HG03469 (cell line): ENCODE results near the gene ABCA9.

ENCODE experiments used
- ATAC-seq: cut with Tn5 transposase; IDR thresholded peaks from one replicate; pipeline ENCODE4 v1.9.1; 2021; ENCODE audit warnings: mild to moderate bottlenecking, moderate library complexity, moderate number of reproducible peaks; ENCODE audit not compliant: unreplicated experiment

ABCA9 gene

DNA sequence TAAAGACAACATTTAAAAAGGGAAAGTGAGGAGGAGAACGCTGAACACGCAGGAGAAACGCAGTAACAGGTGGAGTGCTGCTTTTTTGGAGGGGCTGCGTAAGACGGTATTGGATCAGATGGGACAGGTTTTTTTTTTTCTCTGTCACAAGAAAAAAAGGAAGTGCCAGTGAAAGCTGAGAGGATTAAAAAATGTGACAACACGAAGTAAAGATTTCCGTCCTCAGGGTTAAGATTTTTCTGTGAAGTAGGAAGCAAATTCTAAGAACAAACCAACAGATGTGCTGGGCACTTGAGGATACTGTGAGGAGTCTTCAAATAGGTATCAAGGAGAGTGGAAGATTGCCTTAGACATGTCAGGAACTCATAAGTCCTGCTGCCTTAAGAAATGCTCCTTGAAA lies 5.8 kb upstream of the ABCA9 start:
- ATAC-seq = no peak

DNA sequence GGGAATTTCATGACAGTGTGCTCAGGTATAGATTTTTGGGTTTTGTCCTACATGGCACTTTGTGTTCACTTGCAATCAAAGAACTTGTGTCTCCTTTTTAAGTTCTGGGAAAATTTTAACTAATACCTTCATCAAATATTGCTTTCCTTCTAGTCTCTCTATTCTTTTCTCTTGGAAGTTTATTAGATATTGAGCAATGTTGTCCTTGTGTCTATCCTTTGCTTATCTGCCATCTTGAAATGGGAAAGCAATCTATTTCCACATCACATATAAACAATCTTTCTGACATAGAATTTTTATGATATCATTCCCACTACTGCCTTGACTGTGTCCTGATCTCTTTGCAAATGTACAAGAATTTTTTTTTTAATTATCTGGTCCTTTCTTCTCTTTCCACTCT lies 4.4 kb upstream of the ABCA9 start:
- no peak for ATAC-seq

DNA sequence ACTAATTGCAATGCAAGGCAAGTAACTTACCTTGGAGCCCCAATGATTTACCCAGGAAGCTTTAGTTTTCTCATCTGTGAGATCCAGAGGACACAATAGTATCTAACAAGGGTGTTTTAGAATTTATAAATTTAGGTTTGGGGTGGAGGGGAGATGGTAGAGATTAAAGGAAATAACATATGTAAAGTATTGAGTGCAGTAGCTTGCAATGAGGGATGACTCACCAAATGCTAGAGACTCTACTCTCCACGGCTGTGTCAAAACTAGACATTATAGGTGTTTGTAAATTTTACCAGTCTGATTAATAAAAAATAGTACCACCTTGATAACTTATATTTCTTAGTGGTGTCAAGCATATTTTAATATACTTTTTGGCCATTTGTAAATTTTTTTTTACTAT lies 3.7 kb upstream of the ABCA9 start:
- no peak for ATAC-seq

DNA sequence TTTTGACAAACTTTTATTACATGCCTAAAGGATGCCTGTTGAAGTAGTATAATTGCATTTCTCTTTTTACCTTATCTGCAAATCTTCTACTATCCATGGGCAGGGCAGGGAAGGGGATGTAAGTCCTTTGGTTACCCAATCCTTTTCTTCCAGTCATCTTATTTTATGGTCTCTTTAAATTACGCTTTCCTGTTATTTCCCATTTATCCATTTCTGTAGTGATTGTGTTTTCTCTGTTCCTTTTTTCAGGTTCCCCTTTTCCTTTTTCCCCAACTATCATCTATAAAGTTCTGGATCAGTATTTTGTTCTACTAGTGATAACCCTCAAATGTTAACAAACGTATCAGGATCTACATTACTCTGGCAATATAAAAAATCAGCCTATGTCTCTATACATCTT lies 3.3 kb upstream of the ABCA9 start:
- ATAC-seq = no peak

DNA sequence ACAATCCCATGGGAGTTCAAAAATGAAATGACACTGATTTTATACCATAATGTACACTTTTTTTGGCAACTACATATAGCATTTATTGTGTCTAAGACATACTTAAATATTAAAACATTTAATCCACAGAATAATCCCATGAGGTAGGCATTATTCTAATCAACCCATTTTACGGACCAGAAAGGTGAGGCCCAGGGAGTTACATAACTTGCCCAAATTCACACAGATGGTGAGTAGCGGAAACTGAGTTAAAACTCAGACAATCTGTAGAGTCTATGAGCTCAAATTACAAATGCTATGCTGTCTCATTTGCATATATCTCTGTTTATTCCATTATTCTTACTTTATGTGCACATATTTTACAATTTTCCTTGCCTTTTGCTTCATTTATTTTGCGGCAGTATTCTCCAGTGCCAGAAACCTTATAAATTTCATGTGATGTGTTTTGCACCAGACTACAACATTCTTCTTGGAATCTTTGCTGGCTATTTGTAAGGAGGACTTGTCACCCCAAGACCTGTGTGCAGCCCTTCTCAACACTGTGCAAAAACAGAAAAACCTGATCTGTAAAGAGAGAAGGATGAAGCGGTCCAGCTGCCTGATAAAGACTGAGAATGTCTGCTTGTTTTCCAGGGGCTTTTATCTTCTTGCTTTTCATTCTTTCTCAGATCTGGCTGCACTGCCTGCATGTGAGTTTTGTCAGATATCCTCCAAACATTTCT lies 2.3 kb upstream of the ABCA9 start:
- no peak for ATAC-seq

DNA sequence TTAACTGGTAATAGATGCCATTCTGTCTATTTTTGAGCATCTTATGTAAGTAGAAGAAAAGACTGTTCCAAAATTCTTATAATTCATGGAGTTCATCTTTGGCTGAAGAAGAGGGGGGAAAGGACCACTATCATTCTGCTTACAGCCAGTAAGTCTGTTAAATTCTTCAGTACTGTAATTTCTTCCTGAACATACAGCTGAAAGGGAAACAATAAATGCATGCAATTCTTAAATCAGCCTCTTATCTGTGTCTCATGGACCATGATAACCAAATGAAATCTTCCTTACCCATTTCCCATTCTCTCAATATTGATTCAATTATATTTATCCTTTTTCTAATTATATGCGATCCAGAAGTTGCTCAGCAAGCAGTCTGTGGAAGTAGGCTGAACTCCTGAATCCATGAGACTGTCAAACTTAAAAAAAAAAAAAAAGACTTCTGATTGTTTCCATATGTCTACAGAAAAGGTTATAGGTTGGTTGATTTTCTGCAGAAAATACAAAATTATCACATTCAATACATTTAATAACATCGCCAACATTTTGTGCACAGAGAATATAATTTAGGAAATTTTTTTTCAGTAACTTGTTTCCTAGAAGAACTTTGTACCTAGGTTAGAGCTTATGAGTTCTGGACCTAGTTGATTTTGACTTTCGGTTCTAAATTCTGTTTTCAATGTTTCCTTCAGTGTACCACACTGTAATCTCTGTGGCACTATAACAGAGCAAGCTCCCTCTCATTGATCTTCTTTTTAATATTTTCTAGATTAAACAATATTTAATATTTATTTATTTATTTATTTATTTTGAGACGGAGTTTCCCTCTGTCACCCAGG lies 1.2 kb upstream of the ABCA9 start:
- no peak for ATAC-seq

DNA sequence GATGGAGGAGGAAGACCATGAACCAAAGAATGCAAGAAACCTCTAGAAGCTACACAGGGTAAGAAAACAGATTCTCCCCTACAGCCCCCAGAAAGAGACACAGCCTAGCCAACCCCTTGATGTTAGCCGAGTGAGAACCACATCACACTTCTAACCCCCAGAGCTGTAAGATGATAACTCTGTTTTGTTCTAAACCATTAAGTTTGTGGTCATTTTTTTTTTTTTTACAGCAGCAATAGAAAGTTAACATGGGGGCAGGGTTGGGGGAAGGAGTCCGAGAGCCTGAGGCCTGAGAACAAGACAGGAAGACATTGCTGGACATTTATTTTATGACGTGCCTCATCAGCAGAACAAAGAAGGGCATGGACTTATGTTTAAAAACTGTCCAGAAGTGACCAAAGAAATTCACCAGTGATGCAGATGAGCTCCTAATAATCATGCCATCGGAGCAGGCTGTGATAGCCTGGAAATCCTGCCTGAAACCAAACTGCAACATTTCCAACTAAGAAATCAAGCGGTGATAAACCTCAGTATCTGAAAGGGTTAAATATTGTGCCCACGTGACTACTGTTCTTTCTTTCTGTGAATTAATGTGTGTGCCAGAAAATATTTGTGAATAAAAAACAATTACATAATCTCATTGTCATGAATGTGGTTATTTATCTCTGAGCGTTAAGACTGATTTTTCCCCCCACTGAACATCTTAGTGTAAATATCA lies 1.1 kb downstream of the ABCA9 start:
- ATAC-seq = no peak

DNA sequence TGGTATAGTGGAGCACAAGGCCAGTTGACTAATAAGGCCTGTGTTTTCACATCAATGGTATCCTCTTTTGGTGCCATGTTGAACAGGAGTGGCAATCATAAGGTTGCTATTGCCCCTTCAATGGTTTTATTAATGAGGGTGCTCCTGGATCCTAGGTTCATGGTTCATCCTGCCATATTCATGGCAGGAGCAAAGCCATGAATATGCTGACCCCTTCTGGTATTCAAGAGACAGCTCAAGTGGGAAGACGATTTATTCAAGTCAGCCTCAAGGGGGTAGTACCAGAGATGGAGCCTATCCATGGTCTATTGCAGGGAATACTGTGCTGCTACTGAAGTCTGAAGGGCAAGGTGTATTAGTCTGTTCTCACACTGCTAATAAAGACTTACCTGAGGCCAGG lies 2.6 kb downstream of the ABCA9 start:
- no peak for ATAC-seq

DNA sequence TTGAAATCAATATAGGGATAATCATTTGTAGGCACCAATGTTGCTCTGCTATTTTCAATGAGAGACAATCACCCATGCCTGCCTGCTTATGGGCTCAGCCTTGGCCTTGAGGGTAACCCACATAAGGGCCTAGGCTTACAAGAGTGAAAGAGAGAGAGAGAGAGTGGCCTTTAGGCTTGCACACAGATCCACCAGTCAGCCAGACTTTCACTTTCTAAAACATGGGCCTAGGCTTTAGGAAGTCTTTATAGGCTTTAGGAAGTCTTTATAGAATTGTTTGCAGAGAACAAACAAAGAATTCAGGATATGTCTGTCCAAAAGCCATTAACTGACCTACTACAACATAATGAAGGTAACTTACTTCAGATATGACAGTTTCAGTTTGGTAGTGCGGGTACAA lies 3.4 kb downstream of the ABCA9 start:
- no peak for ATAC-seq

DNA sequence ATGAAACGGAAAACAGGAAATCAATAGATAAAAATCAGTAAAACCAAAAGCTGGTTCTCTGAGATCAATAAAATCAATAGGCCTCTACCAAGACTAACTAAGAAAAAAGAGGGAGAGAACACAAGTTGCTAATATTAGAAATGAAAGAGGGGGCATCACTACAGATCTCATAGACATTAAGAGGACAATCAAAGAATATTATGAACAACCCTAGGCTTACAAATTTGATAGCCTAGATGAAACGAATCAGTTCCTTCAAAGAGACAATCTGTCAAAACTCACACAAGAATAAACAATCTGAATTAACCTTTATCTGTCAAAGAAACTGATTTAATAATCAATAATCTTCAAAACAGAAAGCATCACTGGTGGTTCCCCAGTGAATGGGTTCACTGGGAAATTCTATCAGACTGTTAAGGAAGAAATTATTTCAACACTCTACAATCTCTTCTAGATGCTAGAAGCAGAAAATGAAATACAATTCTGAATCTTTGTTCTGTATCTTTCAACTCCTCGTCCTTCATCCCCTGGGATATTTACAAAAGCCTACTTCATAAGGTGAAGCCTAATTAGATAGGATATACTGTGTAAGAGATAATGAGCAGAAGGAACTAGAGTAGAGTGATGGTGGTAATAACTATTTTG lies 4.4 kb downstream of the ABCA9 start:
- no peak for ATAC-seq

DNA sequence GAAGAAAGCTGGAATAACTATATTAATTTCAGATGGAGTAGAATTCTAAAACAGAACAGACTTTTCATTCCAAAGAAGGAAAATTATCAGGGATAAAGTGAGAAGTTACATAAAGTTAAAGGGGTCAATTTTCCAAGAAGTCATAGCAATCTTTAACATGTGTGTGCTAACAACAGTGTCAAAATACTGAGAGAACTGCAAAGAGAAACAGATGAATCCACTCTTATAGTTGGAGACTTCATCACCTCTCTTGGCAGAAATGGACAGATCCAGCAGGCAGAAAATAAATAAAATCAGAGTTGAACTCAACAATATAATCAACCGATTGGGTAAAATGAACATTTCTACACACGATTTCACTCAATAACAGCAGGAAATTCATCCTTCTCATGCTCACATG lies 5.4 kb downstream of the ABCA9 start:
- ATAC-seq = no peak

DNA sequence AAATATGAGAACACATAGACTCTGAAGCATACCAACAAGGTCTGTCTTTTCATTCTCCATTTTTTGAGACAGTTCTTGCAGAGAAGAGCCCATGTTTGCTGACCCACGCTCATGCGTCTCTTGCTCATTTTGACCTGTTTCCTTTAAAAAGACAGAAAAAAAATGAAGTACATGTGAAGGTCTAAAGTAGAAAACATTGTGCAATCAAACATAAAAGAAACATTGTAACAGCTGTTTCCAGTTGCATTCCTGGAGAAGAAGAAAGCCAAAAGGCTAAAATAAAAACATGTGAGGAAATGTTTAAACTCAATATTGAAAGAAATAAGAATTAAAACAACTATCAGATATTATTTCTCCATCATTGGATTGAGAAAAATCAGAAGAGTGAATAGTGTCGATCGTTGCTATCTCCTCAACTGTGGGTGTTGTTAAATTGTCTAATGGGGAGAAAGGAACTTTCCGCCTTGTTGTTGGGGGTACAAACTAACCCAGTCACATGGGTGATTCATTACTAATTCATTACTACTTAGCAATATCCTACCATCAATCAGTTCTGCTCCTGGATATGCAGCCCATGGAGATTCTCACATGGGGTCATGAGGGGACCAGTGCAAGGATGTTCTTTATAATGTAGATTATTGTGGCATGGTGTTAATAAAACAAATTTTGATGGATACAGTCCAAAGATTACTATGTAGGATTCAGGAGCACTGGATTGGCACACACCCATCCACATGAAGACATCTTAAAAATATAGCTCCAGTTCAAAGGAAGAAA lies 9.5 kb downstream of the ABCA9 start:
- ATAC-seq = no peak

DNA sequence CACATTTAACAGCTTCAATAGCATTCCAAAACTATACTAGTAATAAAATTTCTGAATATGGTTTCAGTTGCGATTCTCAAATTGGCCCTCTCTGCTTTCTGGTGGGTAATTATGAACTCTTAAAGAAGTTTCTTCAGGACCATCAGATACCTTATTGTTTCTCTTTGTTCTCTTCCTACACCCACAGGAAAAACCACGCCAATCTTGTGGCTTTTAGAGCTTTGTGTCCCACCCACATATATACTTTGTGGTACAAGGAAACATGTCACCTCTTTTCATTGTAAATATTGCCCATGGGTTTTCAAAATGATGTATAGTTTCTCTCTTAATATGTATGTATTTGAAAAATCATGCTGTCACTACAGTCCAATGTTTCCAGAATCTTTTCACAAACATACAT lies 12.1 kb downstream of the ABCA9 start:
- ATAC-seq = no peak

DNA sequence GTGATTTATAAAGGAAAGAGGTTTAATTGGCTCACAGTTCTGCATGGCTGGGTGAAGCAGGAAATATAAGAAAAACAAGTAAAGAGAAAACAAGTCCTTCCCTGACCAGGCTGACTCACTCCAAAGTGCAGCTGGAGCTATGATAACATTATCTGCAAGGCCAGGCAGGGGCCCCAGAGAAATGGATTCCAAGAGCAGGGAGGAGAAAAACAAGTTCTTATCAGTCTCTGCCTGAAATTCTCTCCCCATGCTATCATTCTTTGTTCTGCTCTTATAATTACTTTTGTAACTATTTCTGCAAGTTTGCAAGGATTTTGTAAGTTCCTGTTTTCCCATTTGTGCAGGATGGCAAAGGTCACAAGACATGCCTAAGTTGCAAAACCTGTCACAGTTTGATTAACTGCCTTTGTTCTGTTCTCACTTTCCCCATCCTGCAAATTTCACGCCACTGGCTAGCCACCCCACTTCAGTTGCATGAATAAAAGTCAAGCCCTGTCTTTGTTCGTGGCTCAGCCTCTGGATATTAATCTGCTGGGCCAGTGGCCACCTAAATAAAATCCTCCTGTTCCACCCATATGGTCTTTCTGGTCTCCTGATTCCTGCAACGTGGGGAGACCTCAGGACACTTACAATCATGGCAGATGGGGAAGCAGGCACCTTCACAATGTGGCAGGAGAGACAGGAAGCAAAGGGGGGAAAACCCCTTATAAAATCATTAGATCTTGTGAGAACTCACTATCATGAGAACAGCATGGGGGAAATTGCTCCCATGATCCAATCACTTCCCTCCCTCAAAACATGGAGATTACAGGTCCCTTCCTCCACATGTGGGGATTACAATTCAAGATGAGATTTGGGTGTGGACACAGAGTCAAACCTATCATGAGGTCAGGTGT lies 13.1 kb downstream of the ABCA9 start:
- ATAC-seq = no peak

DNA sequence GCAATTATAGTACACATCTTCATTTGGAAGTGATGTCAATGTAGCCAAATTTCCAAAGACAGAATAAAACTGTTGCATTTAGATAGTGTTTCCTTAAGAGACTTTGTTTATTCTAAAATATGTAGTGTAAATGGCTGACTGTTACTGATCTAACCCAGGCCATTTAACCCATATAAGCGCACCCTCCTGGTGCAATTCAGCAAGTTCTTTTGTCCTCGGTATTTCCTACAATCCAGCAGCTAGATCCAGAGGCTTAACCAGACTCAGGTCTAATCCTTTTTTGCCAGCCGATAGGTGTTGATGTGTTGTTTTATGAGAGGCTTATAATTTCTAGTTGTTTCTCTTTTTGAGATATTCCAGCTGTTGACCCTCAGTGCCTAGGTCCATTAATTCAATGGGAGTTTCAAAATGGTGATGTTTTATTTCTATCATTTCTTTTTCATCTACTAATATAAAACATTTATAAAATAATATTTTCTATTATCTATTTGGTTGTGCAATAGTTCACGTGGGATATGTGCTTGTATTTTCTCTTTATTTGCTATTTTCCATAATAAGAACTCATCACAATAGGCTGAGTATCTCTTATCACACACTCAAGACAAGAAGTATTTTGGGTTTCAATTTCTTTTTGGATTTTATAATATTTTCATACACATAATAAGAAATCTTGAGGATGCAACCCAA lies 14.5 kb downstream of the ABCA9 start:
- ATAC-seq = no peak

DNA sequence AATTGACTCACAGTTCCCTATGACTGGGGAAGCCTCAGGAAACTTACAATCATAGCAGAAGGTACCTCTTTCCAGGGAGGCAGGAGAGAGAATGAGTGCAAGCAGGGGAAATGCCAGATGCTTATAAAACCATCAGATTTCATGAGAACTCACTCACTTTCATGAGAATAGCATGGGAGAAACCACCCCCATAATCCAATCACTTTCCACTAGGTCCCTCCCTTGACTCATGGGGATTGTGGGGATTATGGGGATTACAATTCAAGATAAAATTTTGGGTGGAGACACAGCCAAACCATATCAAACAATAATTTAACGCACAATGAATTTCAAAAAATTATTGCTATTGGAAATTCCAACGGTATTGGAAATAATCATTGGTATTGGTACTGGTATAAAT lies 15.1 kb downstream of the ABCA9 start:
- no peak for ATAC-seq

DNA sequence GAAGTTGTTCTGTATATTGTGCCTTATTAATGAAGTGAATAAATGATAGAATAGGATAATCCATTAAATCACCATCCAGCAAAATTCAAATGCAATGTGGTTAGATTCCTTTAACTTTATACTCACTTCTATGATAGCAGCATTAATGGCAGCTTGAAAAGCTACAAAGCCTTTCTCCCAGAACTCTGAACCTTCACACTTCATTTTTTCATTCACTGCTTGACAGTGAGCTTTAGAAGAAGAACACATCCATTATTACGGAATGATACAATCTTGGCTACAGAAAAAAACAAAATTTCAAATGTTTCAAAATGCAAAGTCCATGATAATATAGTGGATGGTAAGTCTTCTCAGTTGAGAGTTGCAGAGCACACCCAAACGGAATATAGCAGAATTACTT lies 16.4 kb downstream of the ABCA9 start:
- no peak for ATAC-seq

DNA sequence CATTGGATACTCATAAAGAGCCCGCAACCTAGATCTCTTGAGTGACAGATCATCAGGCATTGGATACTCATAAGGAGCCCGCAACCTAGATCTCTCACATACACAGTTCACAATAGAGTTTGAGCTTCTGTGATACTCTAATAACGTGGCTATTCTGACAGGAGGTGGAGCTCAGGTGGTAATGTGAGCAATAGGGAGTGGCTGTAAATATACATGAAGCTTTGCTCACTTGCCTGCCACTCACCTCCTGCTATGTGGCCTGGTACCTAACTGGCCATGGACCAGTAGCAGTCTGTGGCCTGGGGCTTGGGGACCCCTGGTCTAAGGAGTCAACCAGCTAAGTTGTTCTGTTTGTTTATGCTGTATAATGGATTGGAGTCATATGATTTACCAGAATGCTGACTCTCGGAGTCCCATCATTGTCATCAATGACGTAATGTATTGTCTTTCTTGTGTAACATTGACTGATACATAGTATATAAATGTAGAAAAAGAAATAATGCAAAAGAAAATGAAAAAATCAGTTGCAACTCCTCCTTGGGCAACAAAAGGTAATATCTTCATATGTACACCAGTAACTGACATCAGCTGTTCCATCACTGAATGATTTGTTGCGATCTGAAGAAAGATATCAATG lies 17.5 kb downstream of the ABCA9 start:
- no peak for ATAC-seq

DNA sequence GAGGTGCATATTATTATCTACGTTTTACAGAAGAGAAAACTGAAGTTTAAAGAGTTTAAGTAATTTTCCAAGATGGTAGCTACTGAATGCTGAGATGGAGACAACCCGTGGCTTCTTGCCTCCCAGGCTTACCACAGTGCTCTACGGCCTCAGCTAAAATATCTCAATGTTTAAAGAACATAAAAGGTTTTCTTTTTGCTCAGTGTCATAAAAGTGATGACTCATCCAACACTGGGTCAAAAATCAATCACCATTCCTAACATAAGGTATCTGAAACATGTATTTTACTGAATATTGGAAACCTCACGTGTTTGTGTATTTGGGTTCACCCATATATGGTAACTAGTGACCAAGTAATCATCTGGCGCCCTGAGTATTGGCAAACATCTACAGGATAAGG lies 18.4 kb downstream of the ABCA9 start:
- no peak for ATAC-seq
